ENCODE data around the gene SF3A1. TPM values are rescaled to one million over a fixed set of nuclear protein-coding genes. Genes with fewer than 3 reads are reported as not detected.

The SF3A1 gene
- total RNA-seq, 1 experiment from 2014 or later = 19.5 TPM

Other genes with a start within 250 kb of the SF3A1 start
- gene LIF, start 110.1 kb downstream of the SF3A1 start, total RNA-seq (2014; rRNA removed; shearing (Covaris generic); ENCODE audit: low replicate concordance) = 11.1 and 13.0 TPM in 2 replicates
- not detected in 2 replicates for gene OSM, start 90.0 kb downstream of the SF3A1 start, total RNA-seq (2014; rRNA removed; shearing (Covaris generic); ENCODE audit: low replicate concordance)
- gene CASTOR1, start 67.4 kb downstream of the SF3A1 start, total RNA-seq (2014; rRNA removed; shearing (Covaris generic); ENCODE audit: low replicate concordance) = 2.3 and 4.1 TPM in 2 replicates
- 17.5 and 25.7 TPM in 2 replicates for gene TBC1D10A, start 30.0 kb downstream of the SF3A1 start, total RNA-seq (2014; rRNA removed; shearing (Covaris generic); ENCODE audit: low replicate concordance)
- gene CCDC157, start 113 bp upstream of the SF3A1 start, total RNA-seq (2014; rRNA removed; shearing (Covaris generic); ENCODE audit: low replicate concordance) = 1.0 and 2.6 TPM in 2 replicates
- 26.9 and 29.6 TPM in 2 replicates for gene RNF215, start 30.5 kb upstream of the SF3A1 start, total RNA-seq (2014; rRNA removed; shearing (Covaris generic); ENCODE audit: low replicate concordance)
- 16.3 and 30.2 TPM in 2 replicates for gene SEC14L2, start 40.1 kb upstream of the SF3A1 start, total RNA-seq (2014; rRNA removed; shearing (Covaris generic); ENCODE audit: low replicate concordance)
- 25.3 and 35.5 TPM in 2 replicates for gene MTFP1, start 68.9 kb upstream of the SF3A1 start, total RNA-seq (2014; rRNA removed; shearing (Covaris generic); ENCODE audit: low replicate concordance)
- gene SEC14L3, start 115.1 kb upstream of the SF3A1 start, total RNA-seq (2014; rRNA removed; shearing (Covaris generic); ENCODE audit: low replicate concordance) = not detected in 2 replicates
- 1.6 and 4.9 TPM in 2 replicates for gene SEC14L4, start 148.8 kb upstream of the SF3A1 start, total RNA-seq (2014; rRNA removed; shearing (Covaris generic); ENCODE audit: low replicate concordance)
- gene SEC14L6, start 189.8 kb upstream of the SF3A1 start, total RNA-seq (2014; rRNA removed; shearing (Covaris generic); ENCODE audit: low replicate concordance) = not detected in 2 replicates
- not detected in 2 replicates for gene GAL3ST1, start 217.8 kb upstream of the SF3A1 start, total RNA-seq (2014; rRNA removed; shearing (Covaris generic); ENCODE audit: low replicate concordance)
- 150 and 165 TPM in 2 replicates for gene PES1, start 235.0 kb upstream of the SF3A1 start, total RNA-seq (2014; rRNA removed; shearing (Covaris generic); ENCODE audit: low replicate concordance)

All from MG63 (cell line).